ENCODE measurements around the gene SDHB. TPM values are rescaled to one million over a fixed set of nuclear protein-coding genes. Genes with fewer than 3 reads are reported as not detected.

Gene SDHB
- total and polyA plus RNA-seq, 2 donors (not counting 1 experiment from before 2014, with no cell fraction given), result 58.0 to 61.0 TPM

DNA sequence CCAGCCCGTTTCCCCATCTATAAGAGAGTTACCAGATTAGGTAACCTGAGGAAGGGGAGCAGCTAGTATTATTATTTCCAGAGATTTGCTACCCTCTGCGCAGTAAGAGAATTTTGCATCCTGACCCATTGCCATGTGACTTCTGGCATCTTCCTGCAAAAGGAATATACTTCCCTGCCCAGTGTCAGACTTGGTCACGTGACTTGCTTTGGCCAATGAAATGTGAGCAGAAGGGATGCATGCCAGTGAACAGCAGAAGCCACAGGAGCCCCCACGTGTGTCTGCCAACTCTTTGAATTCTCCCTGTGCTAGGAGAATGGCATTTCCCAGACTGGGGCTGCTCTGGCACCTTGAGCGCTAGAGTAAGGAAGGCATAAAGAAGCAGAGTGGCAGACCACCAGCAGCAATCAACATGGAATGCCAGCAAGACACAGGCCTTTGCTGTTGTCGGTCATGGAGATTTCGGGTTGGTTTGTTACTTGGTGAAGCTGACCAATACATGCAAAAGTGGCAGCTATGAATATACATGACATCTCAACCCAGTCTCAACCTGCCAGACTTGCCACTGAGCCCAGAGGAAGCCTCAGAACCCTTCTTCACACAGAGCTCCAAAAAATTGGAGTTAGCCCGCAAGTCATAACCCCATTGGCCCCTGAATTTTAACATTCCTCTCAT lies 26.4 kb upstream of the SDHB start:
- peaks cover 15% of the 10 kb centered on the region for H3K27me3 Mint-ChIP-seq
- no peaks in the 10 kb centered on the region for H3K9me3 Mint-ChIP-seq (ENCODE audit: insufficient read depth)
- Histone ChIP-seq H3K9ac (ENCODE audit: low read length) (no peak overlapping the region), H3K36me3 (replicated peaks in 1 of 2; ENCODE audit: control extremely low read depth in 1 of 2, control insufficient read depth in 1 of 2, extremely low read depth in 1 of 2, insufficient read depth in 2 of 2, low read length in 1 of 2) (no peaks in the 10 kb centered on the region), H3K9me3 (ENCODE audit: control extremely low read depth in 1 of 3, control insufficient read depth in 2 of 3, insufficient read depth in 1 of 3, low read length in 2 of 3) (peaks cover 0 to 11% (median 2%) of the 10 kb centered on the region in 3 donors), H3K27ac (ENCODE audit: low read length in 2 of 2) (no peak overlapping the region), H3K4me2 (replicated peaks; ENCODE audit: low read depth, low read length, poor library complexity, severe bottlenecking) (no peak overlapping the region), H3K4me3 (ENCODE audit: control extremely low read depth in 1 of 5, extremely low read depth in 1 of 5, insufficient read depth in 1 of 5, low read depth in 2 of 5, low read length in 4 of 5) (no peak overlapping the region), H3K4me1 (ENCODE audit: control insufficient read depth in 2 of 2, insufficient read depth in 2 of 2, low read length in 2 of 2) (no peaks in the 10 kb centered on the region), H2AFZ (ENCODE audit: insufficient read depth, low read depth, low read length, poor library complexity, severe bottlenecking) (no peak overlapping the region), H3K27me3 (replicated peaks in 1 of 4; ENCODE audit: control extremely low read depth in 1 of 4, control insufficient read depth in 3 of 4, insufficient read depth in 4 of 4, low read length in 3 of 4) (no peaks in the 10 kb centered on the region), H3K79me2 (ENCODE audit: control insufficient read depth, insufficient read depth, low read length) (no peaks in the 10 kb centered on the region), H4K20me1 (ENCODE audit: control insufficient read depth, insufficient read depth, low read length, poor library complexity, severe bottlenecking) (no peaks in the 10 kb centered on the region)
- WGBS (ENCODE audit: insufficient coverage), result 83% methylated on average over 4 of the region's 8 CpGs
- DNase-seq (no peak), ATAC-seq (ENCODE audit: low read depth) (no peak)
- H3K4me3 Mint-ChIP-seq, result no peak overlapping the region
- no peak overlapping the region for H3K27ac Mint-ChIP-seq
- no peak for TF ChIP-seq EZH2 (IDR thresholded peaks at IDR 0.05; ENCODE audit: borderline replicate concordance, insufficient read depth, low read depth, low read length, poor library complexity, severe bottlenecking)
- TF ChIP-seq, protein P1, sequence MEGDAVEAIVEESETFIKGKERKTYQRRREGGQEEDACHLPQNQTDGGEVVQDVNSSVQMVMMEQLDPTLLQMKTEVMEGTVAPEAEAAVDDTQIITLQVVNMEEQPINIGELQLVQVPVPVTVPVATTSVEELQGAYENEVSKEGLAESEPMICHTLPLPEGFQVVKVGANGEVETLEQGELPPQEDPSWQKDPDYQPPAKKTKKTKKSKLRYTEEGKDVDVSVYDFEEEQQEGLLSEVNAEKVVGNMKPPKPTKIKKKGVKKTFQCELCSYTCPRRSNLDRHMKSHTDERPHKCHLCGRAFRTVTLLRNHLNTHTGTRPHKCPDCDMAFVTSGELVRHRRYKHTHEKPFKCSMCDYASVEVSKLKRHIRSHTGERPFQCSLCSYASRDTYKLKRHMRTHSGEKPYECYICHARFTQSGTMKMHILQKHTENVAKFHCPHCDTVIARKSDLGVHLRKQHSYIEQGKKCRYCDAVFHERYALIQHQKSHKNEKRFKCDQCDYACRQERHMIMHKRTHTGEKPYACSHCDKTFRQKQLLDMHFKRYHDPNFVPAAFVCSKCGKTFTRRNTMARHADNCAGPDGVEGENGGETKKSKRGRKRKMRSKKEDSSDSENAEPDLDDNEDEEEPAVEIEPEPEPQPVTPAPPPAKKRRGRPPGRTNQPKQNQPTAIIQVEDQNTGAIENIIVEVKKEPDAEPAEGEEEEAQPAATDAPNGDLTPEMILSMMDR (IDR thresholded peaks at IDR 0.05), result no peak
- no peaks in the 10 kb centered on the region for H3K4me1 Mint-ChIP-seq
- POLR2A ChIA-PET, result no interaction called here
- CTCF ChIA-PET, result no interaction called here
- intact Hi-C loops (cut with micrococcal nuclease), result no loop called here

DNA sequence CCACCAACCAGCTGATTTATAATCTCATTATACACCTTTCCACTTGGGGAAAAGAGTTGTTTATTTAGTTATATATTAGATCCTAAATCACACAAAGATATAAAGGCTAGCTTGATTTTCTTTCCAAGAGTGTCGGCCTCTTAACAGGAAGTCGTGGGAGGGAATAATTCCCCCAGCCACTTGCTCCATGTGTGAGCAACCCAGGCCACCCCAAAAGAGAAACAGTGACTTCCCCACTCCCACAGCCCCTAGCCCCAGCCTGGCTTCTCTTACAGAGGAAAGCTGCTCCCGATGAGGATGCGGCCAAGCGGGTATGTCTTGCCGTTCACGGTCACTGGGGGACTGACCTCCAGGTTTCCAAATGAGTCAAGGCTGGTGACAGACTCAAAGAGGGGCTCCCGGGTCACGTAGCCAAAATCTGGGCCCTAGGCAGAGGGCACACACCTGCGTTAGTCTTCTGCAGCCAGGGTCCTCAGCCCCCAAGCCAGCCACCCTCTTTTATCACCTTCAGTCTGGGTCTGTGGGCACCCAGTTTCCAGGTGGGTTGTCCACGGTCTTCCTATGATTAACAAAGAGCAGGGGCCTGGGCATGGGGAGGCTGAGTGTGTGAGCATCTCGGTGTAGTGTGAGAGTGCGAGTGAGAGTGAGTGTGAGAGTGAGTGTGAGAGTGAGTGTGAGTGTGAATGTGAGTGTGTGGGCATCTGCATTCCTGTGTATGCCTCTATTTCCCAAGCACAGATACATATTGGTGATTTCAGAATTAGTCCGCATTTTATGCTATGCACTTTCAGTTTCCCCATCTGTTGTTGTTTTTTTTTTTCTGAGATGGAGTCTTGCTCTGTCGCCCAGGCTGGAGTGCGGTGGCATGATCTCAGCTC lies 25.4 kb upstream of the SDHB start:
- Histone ChIP-seq H2AFZ (ENCODE audit: insufficient read depth, low read depth, low read length, poor library complexity, severe bottlenecking) (no peak overlapping the region), H3K79me2 (ENCODE audit: control insufficient read depth, insufficient read depth, low read length) (no peaks in the 10 kb centered on the region), H3K9me3 (ENCODE audit: control extremely low read depth in 1 of 3, control insufficient read depth in 2 of 3, insufficient read depth in 1 of 3, low read length in 2 of 3) (peaks cover 0 to 11% (median 2%) of the 10 kb centered on the region in 3 donors), H4K20me1 (ENCODE audit: control insufficient read depth, insufficient read depth, low read length, poor library complexity, severe bottlenecking) (no peaks in the 10 kb centered on the region), H3K9ac (ENCODE audit: low read length) (no peak overlapping the region), H3K27me3 (replicated peaks in 1 of 4; ENCODE audit: control extremely low read depth in 1 of 4, control insufficient read depth in 3 of 4, insufficient read depth in 4 of 4, low read length in 3 of 4) (no peaks in the 10 kb centered on the region), H3K27ac (ENCODE audit: low read length in 2 of 2) (no peak overlapping the region), H3K4me3 (ENCODE audit: control extremely low read depth in 1 of 5, extremely low read depth in 1 of 5, insufficient read depth in 1 of 5, low read depth in 2 of 5, low read length in 4 of 5) (no peak overlapping the region), H3K4me2 (replicated peaks; ENCODE audit: low read depth, low read length, poor library complexity, severe bottlenecking) (no peak overlapping the region), H3K4me1 (ENCODE audit: control insufficient read depth in 2 of 2, insufficient read depth in 2 of 2, low read length in 2 of 2) (no peaks in the 10 kb centered on the region), H3K36me3 (replicated peaks in 1 of 2; ENCODE audit: control extremely low read depth in 1 of 2, control insufficient read depth in 1 of 2, extremely low read depth in 1 of 2, insufficient read depth in 2 of 2, low read length in 1 of 2) (no peaks in the 10 kb centered on the region)
- Mint-ChIP-seq H3K9me3 (ENCODE audit: insufficient read depth) (no peaks in the 10 kb centered on the region), H3K4me1 (no peaks in the 10 kb centered on the region), H3K27me3 (peaks cover 6% of the 10 kb centered on the region), H3K27ac (no peak overlapping the region), H3K4me3 (no peak overlapping the region)
- 80% methylated on average over 12 of the region's 16 CpGs for WGBS (ENCODE audit: insufficient coverage)
- no peak for ATAC-seq (ENCODE audit: low read depth)
- CTCF ChIA-PET, result no interaction called here
- intact Hi-C loops (cut with micrococcal nuclease), result no loop called here
- DNase-seq, result no peak
- no peak for TF ChIP-seq EZH2 (IDR thresholded peaks at IDR 0.05; ENCODE audit: borderline replicate concordance, insufficient read depth, low read depth, low read length, poor library complexity, severe bottlenecking)
- TF ChIP-seq, protein P1 (IDR thresholded peaks at IDR 0.05), result no peak
- POLR2A ChIA-PET, result no interaction called here

All from B cell (primary cell).